ENCODE results near the gene PPT1.

Gene PPT1

GRCh38 chr1:40122855-40123254, 25.8 kb upstream of the PPT1 start:
- Histone ChIP-seq H3K27ac (ENCODE audit: low read depth, low read length) (no peak overlapping the region), H3K4me1 (ENCODE audit: control insufficient read depth in 5 of 5, insufficient read depth in 5 of 5, low read length in 5 of 5) (no peaks in the 10 kb centered on the region), H3K9me3 (ENCODE audit: control insufficient read depth in 5 of 5, low read length in 5 of 5) (no peaks in the 10 kb centered on the region), H3K36me3 (ENCODE audit: control insufficient read depth in 5 of 5, insufficient read depth in 5 of 5, low read length in 5 of 5) (no peaks in the 10 kb centered on the region), H3K9ac (ENCODE audit: low read length in 5 of 5) (no peak overlapping the region), H3K27me3 (ENCODE audit: control insufficient read depth in 5 of 5, insufficient read depth in 4 of 5, low read length in 5 of 5) (no peaks in the 10 kb centered on the region), H3K4me3 (ENCODE audit: low read depth in 1 of 5, low read length in 5 of 5) (no peak overlapping the region)

GRCh38 chr1:40120128-40120527, 23.1 kb upstream of the PPT1 start:
- no peaks in the 10 kb centered on the region for H3K4me1 ChIP-seq (ENCODE audit: control insufficient read depth in 5 of 5, insufficient read depth in 5 of 5, low read length in 5 of 5)
- H3K36me3 ChIP-seq (ENCODE audit: control insufficient read depth in 5 of 5, insufficient read depth in 5 of 5, low read length in 5 of 5), result no peaks in the 10 kb centered on the region
- no peaks in the 10 kb centered on the region for H3K9me3 ChIP-seq (ENCODE audit: control insufficient read depth in 5 of 5, low read length in 5 of 5)
- no peak overlapping the region for H3K27ac ChIP-seq (ENCODE audit: low read depth, low read length)
- H3K27me3 ChIP-seq (ENCODE audit: control insufficient read depth in 5 of 5, insufficient read depth in 4 of 5, low read length in 5 of 5), result no peaks in the 10 kb centered on the region
- H3K4me3 ChIP-seq (ENCODE audit: low read depth in 1 of 5, low read length in 5 of 5), result no peak overlapping the region
- no peak overlapping the region for H3K9ac ChIP-seq (ENCODE audit: low read length in 5 of 5)

- no peak overlapping the region for H3K9ac ChIP-seq (ENCODE audit: low read length in 5 of 5)
- no peaks in the 10 kb centered on the region for H3K36me3 ChIP-seq (ENCODE audit: control insufficient read depth in 5 of 5, insufficient read depth in 5 of 5, low read length in 5 of 5)
- no peaks in the 10 kb centered on the region for H3K4me1 ChIP-seq (ENCODE audit: control insufficient read depth in 5 of 5, insufficient read depth in 5 of 5, low read length in 5 of 5)
- peaks cover 0 to 3% (median 0%) of the 10 kb centered on the region in 5 donors for H3K27me3 ChIP-seq (ENCODE audit: control insufficient read depth in 5 of 5, insufficient read depth in 4 of 5, low read length in 5 of 5)
- H3K27ac ChIP-seq (ENCODE audit: low read depth, low read length), result no peak overlapping the region
- H3K4me3 ChIP-seq (ENCODE audit: low read depth in 1 of 5, low read length in 5 of 5), result no peak overlapping the region
- H3K9me3 ChIP-seq (ENCODE audit: control insufficient read depth in 5 of 5, low read length in 5 of 5), result peaks cover 0 to 16% (median 7%) of the 10 kb centered on the region in 5 donors
Observed at GRCh38 chr1:40114400-40114799, 17.3 kb upstream of the PPT1 start.

GRCh38 chr1:40110389-40110788, 13.3 kb upstream of the PPT1 start:
- Histone ChIP-seq H3K4me3 (ENCODE audit: low read depth in 1 of 5, low read length in 5 of 5) (peak overlapping the region in 1 of 5 donors; percentile 5), H3K4me1 (ENCODE audit: control insufficient read depth in 5 of 5, insufficient read depth in 5 of 5, low read length in 5 of 5) (no peaks in the 10 kb centered on the region), H3K9ac (ENCODE audit: low read length in 5 of 5) (no peak overlapping the region), H3K27ac (ENCODE audit: low read depth, low read length) (no peak overlapping the region), H3K9me3 (ENCODE audit: control insufficient read depth in 5 of 5, low read length in 5 of 5) (peaks cover 0 to 16% (median 8%) of the 10 kb centered on the region in 5 donors), H3K36me3 (ENCODE audit: control insufficient read depth in 5 of 5, insufficient read depth in 5 of 5, low read length in 5 of 5) (no peaks in the 10 kb centered on the region), H3K27me3 (ENCODE audit: control insufficient read depth in 5 of 5, insufficient read depth in 4 of 5, low read length in 5 of 5) (peaks cover 0 to 3% (median 0%) of the 10 kb centered on the region in 5 donors)

GRCh38 chr1:40107290-40107959, 10.4 kb upstream of the PPT1 start:
- Histone ChIP-seq H3K27ac (ENCODE audit: low read depth, low read length) (no peak overlapping the region), H3K4me3 (ENCODE audit: low read depth in 1 of 5, low read length in 5 of 5) (no peak overlapping the region), H3K4me1 (ENCODE audit: control insufficient read depth in 5 of 5, insufficient read depth in 5 of 5, low read length in 5 of 5) (no peaks in the 10 kb centered on the region), H3K9ac (ENCODE audit: low read length in 5 of 5) (no peak overlapping the region), H3K9me3 (ENCODE audit: control insufficient read depth in 5 of 5, low read length in 5 of 5) (peaks cover 1 to 16% (median 11%) of the 10 kb centered on the region in 5 donors), H3K36me3 (ENCODE audit: control insufficient read depth in 5 of 5, insufficient read depth in 5 of 5, low read length in 5 of 5) (no peaks in the 10 kb centered on the region), H3K27me3 (ENCODE audit: control insufficient read depth in 5 of 5, insufficient read depth in 4 of 5, low read length in 5 of 5) (peaks cover 0 to 3% (median 0%) of the 10 kb centered on the region in 5 donors)

- Histone ChIP-seq H3K9ac (ENCODE audit: low read length in 5 of 5) (no peak overlapping the region), H3K9me3 (ENCODE audit: control insufficient read depth in 5 of 5, low read length in 5 of 5) (peaks cover 0 to 8% (median 4%) of the 10 kb centered on the region in 5 donors), H3K27ac (ENCODE audit: low read depth, low read length) (no peak overlapping the region), H3K36me3 (ENCODE audit: control insufficient read depth in 5 of 5, insufficient read depth in 5 of 5, low read length in 5 of 5) (no peaks in the 10 kb centered on the region), H3K4me3 (ENCODE audit: low read depth in 1 of 5, low read length in 5 of 5) (no peak overlapping the region), H3K4me1 (ENCODE audit: control insufficient read depth in 5 of 5, insufficient read depth in 5 of 5, low read length in 5 of 5) (no peaks in the 10 kb centered on the region), H3K27me3 (ENCODE audit: control insufficient read depth in 5 of 5, insufficient read depth in 4 of 5, low read length in 5 of 5) (peaks cover 0 to 4% (median 0%) of the 10 kb centered on the region in 5 donors)
Observed at GRCh38 chr1:40105028-40105427, 8.0 kb upstream of the PPT1 start.

- no peaks in the 10 kb centered on the region for H3K36me3 ChIP-seq (ENCODE audit: control insufficient read depth in 5 of 5, insufficient read depth in 5 of 5, low read length in 5 of 5)
- H3K27ac ChIP-seq (ENCODE audit: low read depth, low read length), result no peak overlapping the region
- H3K4me1 ChIP-seq (ENCODE audit: control insufficient read depth in 5 of 5, insufficient read depth in 5 of 5, low read length in 5 of 5), result no peaks in the 10 kb centered on the region
- H3K9ac ChIP-seq (ENCODE audit: low read length in 5 of 5), result no peak overlapping the region
- H3K9me3 ChIP-seq (ENCODE audit: control insufficient read depth in 5 of 5, low read length in 5 of 5), result peaks cover 0 to 3% (median 0%) of the 10 kb centered on the region in 5 donors
- H3K27me3 ChIP-seq (ENCODE audit: control insufficient read depth in 5 of 5, insufficient read depth in 4 of 5, low read length in 5 of 5), result peaks cover 0 to 4% (median 0%) of the 10 kb centered on the region in 5 donors
- H3K4me3 ChIP-seq (ENCODE audit: low read depth in 1 of 5, low read length in 5 of 5), result no peak overlapping the region
Observed at GRCh38 chr1:40102896-40103295, 5.8 kb upstream of the PPT1 start.

GRCh38 chr1:40102038-40102437, 5.0 kb upstream of the PPT1 start:
- no peak overlapping the region for H3K27ac ChIP-seq (ENCODE audit: low read depth, low read length)
- H3K27me3 ChIP-seq (ENCODE audit: control insufficient read depth in 5 of 5, insufficient read depth in 4 of 5, low read length in 5 of 5), result peaks cover 0 to 4% (median 0%) of the 10 kb centered on the region in 5 donors
- H3K4me3 ChIP-seq (ENCODE audit: low read depth in 1 of 5, low read length in 5 of 5), result no peak overlapping the region
- no peaks in the 10 kb centered on the region for H3K36me3 ChIP-seq (ENCODE audit: control insufficient read depth in 5 of 5, insufficient read depth in 5 of 5, low read length in 5 of 5)
- H3K9ac ChIP-seq (ENCODE audit: low read length in 5 of 5), result no peak overlapping the region
- H3K9me3 ChIP-seq (ENCODE audit: control insufficient read depth in 5 of 5, low read length in 5 of 5), result peaks cover 0 to 3% (median 0%) of the 10 kb centered on the region in 5 donors
- H3K4me1 ChIP-seq (ENCODE audit: control insufficient read depth in 5 of 5, insufficient read depth in 5 of 5, low read length in 5 of 5), result peaks cover 0 to 7% (median 6%) of the 10 kb centered on the region in 5 donors

- peaks cover 0 to 26% (median 14%) of the 10 kb centered on the region in 5 donors for H3K4me1 ChIP-seq (ENCODE audit: control insufficient read depth in 5 of 5, insufficient read depth in 5 of 5, low read length in 5 of 5)
- peak overlapping the region; percentile 71 to 95 (median 90) for H3K4me3 ChIP-seq (ENCODE audit: low read depth in 1 of 5, low read length in 5 of 5)
- peak overlapping the region in 4 of 5 donors; percentile 45 to 68 (median 59) for H3K9ac ChIP-seq (ENCODE audit: low read length in 5 of 5)
- no peaks in the 10 kb centered on the region for H3K27me3 ChIP-seq (ENCODE audit: control insufficient read depth in 5 of 5, insufficient read depth in 4 of 5, low read length in 5 of 5)
- peaks cover 4 to 5% (median 5%) of the 10 kb centered on the region in 5 donors for H3K36me3 ChIP-seq (ENCODE audit: control insufficient read depth in 5 of 5, insufficient read depth in 5 of 5, low read length in 5 of 5)
- H3K9me3 ChIP-seq (ENCODE audit: control insufficient read depth in 5 of 5, low read length in 5 of 5), result no peaks in the 10 kb centered on the region
- no peak overlapping the region for H3K27ac ChIP-seq (ENCODE audit: low read depth, low read length)
Observed at GRCh38 chr1:40096646-40096976, 441 bp downstream of the PPT1 start.

- no peaks in the 10 kb centered on the region for H3K27me3 ChIP-seq (ENCODE audit: control insufficient read depth in 5 of 5, insufficient read depth in 4 of 5, low read length in 5 of 5)
- no peak overlapping the region for H3K4me3 ChIP-seq (ENCODE audit: low read depth in 1 of 5, low read length in 5 of 5)
- H3K27ac ChIP-seq (ENCODE audit: low read depth, low read length), result no peak overlapping the region
- no peaks in the 10 kb centered on the region for H3K9me3 ChIP-seq (ENCODE audit: control insufficient read depth in 5 of 5, low read length in 5 of 5)
- H3K9ac ChIP-seq (ENCODE audit: low read length in 5 of 5), result no peak overlapping the region
- peaks cover 9 to 12% (median 10%) of the 10 kb centered on the region in 5 donors for H3K36me3 ChIP-seq (ENCODE audit: control insufficient read depth in 5 of 5, insufficient read depth in 5 of 5, low read length in 5 of 5)
- H3K4me1 ChIP-seq (ENCODE audit: control insufficient read depth in 5 of 5, insufficient read depth in 5 of 5, low read length in 5 of 5), result peaks cover 0 to 26% (median 14%) of the 10 kb centered on the region in 5 donors
Observed at GRCh38 chr1:40095806-40096205, 1.2 kb downstream of the PPT1 start.
